Transverse colon (tissue), 4 donors: Measurements from ENCODE around the gene PLIN5. TPM values are rescaled to one million over a fixed set of nuclear protein-coding genes. Genes with fewer than 3 reads are reported as not detected.

Experiments
- DNase-seq: peaks from one replicate; pipeline ENCODE4 v3.0.0-alpha.2; 2019
- H3K27ac ChIP-seq, 4 donors: fragments of 200-600 bp; sonication (generic); 2 replicates each; pipeline ENCODE4 v1.5.1; 2016 to 2018; ENCODE audit warnings: inconsistent platforms in 4 of 4
- H3K27me3 ChIP-seq: fragments of 200-600 bp; sonication (generic); 2 replicates; pipeline ENCODE4 v1.5.1; 2017; ENCODE audit warnings: inconsistent platforms
- H3K36me3 ChIP-seq, 4 donors: fragments of 200-600 bp; sonication (generic); 2 replicates each; pipeline ENCODE4 v1.5.1; 2017 to 2019; ENCODE audit warnings: inconsistent platforms in 4 of 4
- H3K4me1 ChIP-seq, 4 donors: fragments of 200-600 bp; sonication (generic); 2 replicates each; pipeline ENCODE4 v1.5.1; 2017 to 2020; ENCODE audit warnings: inconsistent platforms in 4 of 4
- H3K4me3 ChIP-seq, 4 donors: fragments of 200-600 bp; sonication (generic); 1 replicate in 1 of 4; 2 replicates in 3 of 4; pipeline versions ENCODE4 v1.5.1 to v1.6.1; 2017 to 2019; ENCODE audit warnings: inconsistent platforms in 4 of 4
- H3K9me3 ChIP-seq, 2 donors: fragments of 200-600 bp; sonication (generic); 2 replicates each; pipeline ENCODE4 v1.5.1; 2017 to 2019; ENCODE audit warnings: inconsistent platforms in 2 of 2
- CTCF ChIP-seq, 5 experiments: fragments of 200-600 bp in 3 of 5; fragments of 450-650 bp in 2 of 5; sonication (generic) in 3 of 5; IDR thresholded peaks; 1 replicate in 2 of 5; 2 replicates in 3 of 5; pipeline ENCODE4 v1.5.1; 2016 to 2017; ENCODE audit warnings: antibody characterized with exemption in 5 of 5, inconsistent platforms in 3 of 5, mild to moderate bottlenecking in 2 of 5, moderate library complexity in 1 of 5
- EP300 ChIP-seq: sonication (generic); formaldehyde crosslinking; IDR thresholded peaks from one replicate; pipeline ENCODE4 v1.6.1; 2017; ENCODE audit warnings: antibody characterized with exemption, low read depth
- POLR2A ChIP-seq: fragments of 450-650 bp; IDR thresholded peaks from one replicate; pipeline ENCODE4 v1.6.1; 2016; ENCODE audit warnings: antibody characterized with exemption, mild to moderate bottlenecking, moderate library complexity
- POLR2AphosphoS5 ChIP-seq, 3 donors: sonication (generic); formaldehyde crosslinking; IDR thresholded peaks; one replicate each; pipeline ENCODE4 v1.6.1; 2016; ENCODE audit warnings: antibody characterized with exemption in 3 of 3
- WGBS, 2 donors: methylation state at CpG; one replicate each; pipeline ENCODE4 v1.1.5; 2018; ENCODE audit warnings: low coverage in 1 of 2; 5-methylcytosine and 5-hydroxymethylcytosine counted together
- in situ Hi-C, 4 donors: fragments of 200-750 bp; cut with MboI; loops; one replicate each; pipeline versions ENCODE4 v1.15.0 to v1.15.1; 2017; ENCODE audit warnings: low sequenced_read_pairs in 3 of 4, low pct_ligation_motif_present in 1 of 4, low pct_unique_long_range_greater_than_20kb in 1 of 4
- intact Hi-C: fragments of 100-400 bp; cut with DNase I; formaldehyde crosslinking; loops from one replicate; pipeline ENCODE4 v1.15.1; 2023; ENCODE audit warnings: low total_unique reads
- total RNA-seq, 4 donors: library from RNA; depleted of rRNA; stranded (reverse); fragments of >200 nt; gene quantifications; one replicate each; pipeline ENCODE4 v1.1.0, GENCODE V29; 2016

The PLIN5 gene
- total RNA-seq, 4 donors from 2014 or later: 2.7 to 6.7 (median 6.0) TPM; not detected in 1

GRCh38 chr19:4548238-4548584 lies 13.2 kb upstream of the PLIN5 start:
- H3K4me3 ChIP-seq: no peak overlapping the region
- H3K36me3 ChIP-seq: no peaks in the 10 kb centered on the region
- in situ Hi-C loops: no loop called here
- WGBS, 2 donors: 37% methylated on average over 10 of the region's 14 CpGs; no CpG with 5 or more reads in 1 of the 2 donors
- no peaks in the 10 kb centered on the region for H3K9me3 ChIP-seq
- H3K4me1 ChIP-seq: no peaks in the 10 kb centered on the region
- no peak for DNase-seq
- TF ChIP-seq POLR2AphosphoS5 (IDR thresholded peaks at IDR 0.05): no peak
- no peak for TF ChIP-seq EP300
- no peak for TF ChIP-seq POLR2A
- TF ChIP-seq CTCF (IDR thresholded peaks at IDR 0.05): no peak
- intact Hi-C loops: loop anchor here (1.0 kb wide), 1 partner anchor 43 kb away; no protein-coding TSS in a partner anchor
- H3K27ac ChIP-seq: no peak overlapping the region
- H3K27me3 ChIP-seq: peaks cover 12% of the 10 kb centered on the region

- H3K36me3 ChIP-seq: no peaks in the 10 kb centered on the region
- intact Hi-C loops (loop anchor here (1.0 kb wide), 1 partner anchor 44 kb away; no protein-coding TSS in a partner anchor), in situ Hi-C loops (no loop called here)
- peaks cover 12% of the 10 kb centered on the region for H3K27me3 ChIP-seq
- 62% methylated on average over 31 of the region's 32 CpGs; no CpG with 5 or more reads in 1 of the 2 donors for WGBS, 2 donors
- TF ChIP-seq CTCF (IDR thresholded peaks at IDR 0.05) (peak in 2 of 5 experiments; percentile 16 to 27), EP300 (no peak)
- no peak overlapping the region for H3K4me3 ChIP-seq
- no peaks in the 10 kb centered on the region for H3K9me3 ChIP-seq
- H3K27ac ChIP-seq: no peak overlapping the region
- H3K4me1 ChIP-seq: no peaks in the 10 kb centered on the region
- DNase-seq: no peak
Observed at GRCh38 chr19:4547303-4548237, 12.5 kb upstream of the PLIN5 start.

- no peaks in the 10 kb centered on the region for H3K9me3 ChIP-seq
- H3K27me3 ChIP-seq: peaks cover 4% of the 10 kb centered on the region
- intact Hi-C loops: no loop called here
- no peak overlapping the region for H3K4me3 ChIP-seq
- no peak overlapping the region for H3K27ac ChIP-seq
- TF ChIP-seq POLR2AphosphoS5 (IDR thresholded peaks at IDR 0.05): no peak
- no peak for TF ChIP-seq CTCF (IDR thresholded peaks at IDR 0.05)
- no peak for TF ChIP-seq EP300
- no peak for TF ChIP-seq POLR2A
- in situ Hi-C loops: no loop called here
- no peaks in the 10 kb centered on the region for H3K36me3 ChIP-seq
- no peaks in the 10 kb centered on the region for H3K4me1 ChIP-seq
- DNase-seq: no peak
- 94 to 100% methylated on average over 1 to 72 of the region's 87 CpGs for WGBS, 2 donors
Observed at GRCh38 chr19:4543842-4544647, 9.0 kb upstream of the PLIN5 start.
